Measurements from ENCODE around the gene FLNA.

The FLNA gene

GRCh38 chrX:154300816-154301215, 73.6 kb downstream of the FLNA start:
- no peak for DNase-seq
